GM11168 (cell line): ENCODE measurements around the gene DENND2D.
"Not testable (repeated sequence)": the region's sequence is repeated elsewhere in the genome, so short reads cannot be mapped to it uniquely, and the experiment has no call there.

Source experiments
- in situ Hi-C: fragments of 300-500 bp; cut with MboI; formaldehyde crosslinking; loops from one replicate; pipeline ENCODE4 v1.12.0; 2022; ENCODE audit warnings: low sequenced_read_pairs; ENCODE audit not compliant: unreplicated experiment

Gene DENND2D

GRCh38 chr1:111223126-111223685 is 22.8 kb upstream of the DENND2D start:
- in situ Hi-C loops: loop anchor here (5.0 kb wide), 2 partner anchors 81 to 174 kb away; partner anchors contain the start of genes CEPT1 and DRAM2

- in situ Hi-C loops: loop anchor here (5.0 kb wide), 2 partner anchors 80 to 175 kb away; partner anchors contain the start of genes CEPT1 and DRAM2
Observed at GRCh38 chr1:111222308-111223125, 22.1 kb upstream of the DENND2D start.

GRCh38 chr1:111221633-111222291 is 21.3 kb upstream of the DENND2D start:
- in situ Hi-C loops: loop anchor here (5.0 kb wide), 2 partner anchors 79 to 176 kb away; partner anchors contain the start of genes CEPT1 and DRAM2

GRCh38 chr1:111221276-111221632 is 20.8 kb upstream of the DENND2D start:
- in situ Hi-C loops: loop anchor here (5.0 kb wide), 2 partner anchors 79 to 176 kb away; partner anchors contain the start of genes CEPT1 and DRAM2

GRCh38 chr1:111220302-111220890 is 19.9 kb upstream of the DENND2D start:
- in situ Hi-C loops: loop anchor here (5.0 kb wide), 2 partner anchors 78 to 177 kb away; partner anchors contain the start of genes CEPT1 and DRAM2

- in situ Hi-C loops: loop anchor here (5.0 kb wide), 2 partner anchors 77 to 178 kb away; partner anchors contain the start of genes CEPT1 and DRAM2
Observed at GRCh38 chr1:111219557-111220286, 19.3 kb upstream of the DENND2D start.

- in situ Hi-C loops: no loop called here
Observed at GRCh38 chr1:111218701-111219556, 18.5 kb upstream of the DENND2D start.

- in situ Hi-C loops: no loop called here
Observed at GRCh38 chr1:111217183-111217910, 16.9 kb upstream of the DENND2D start.

- in situ Hi-C loops: no loop called here
Observed at GRCh38 chr1:111216751-111217150, 16.3 kb upstream of the DENND2D start.

- in situ Hi-C loops: not testable (repeated sequence)
Observed at GRCh38 chr1:111215285-111215684, 14.8 kb upstream of the DENND2D start.

GRCh38 chr1:111214884-111215283 is 14.4 kb upstream of the DENND2D start:
- in situ Hi-C loops: no loop called here

- in situ Hi-C loops: no loop called here
Observed at GRCh38 chr1:111214074-111214801, 13.8 kb upstream of the DENND2D start.

- in situ Hi-C loops: no loop called here
Observed at GRCh38 chr1:111213412-111213811, 13.0 kb upstream of the DENND2D start.

- in situ Hi-C loops: no loop called here
Observed at GRCh38 chr1:111212634-111213335, 12.3 kb upstream of the DENND2D start.

GRCh38 chr1:111211921-111212320 is 11.5 kb upstream of the DENND2D start:
- in situ Hi-C loops: no loop called here

- in situ Hi-C loops: no loop called here
Observed at GRCh38 chr1:111209622-111210021, 9.2 kb upstream of the DENND2D start.

GRCh38 chr1:111208921-111209320 is 8.5 kb upstream of the DENND2D start:
- in situ Hi-C loops: no loop called here
